ENCODE results near the gene BRCA1.
"Not testable (repeated sequence)": the region's sequence is repeated elsewhere in the genome, so short reads cannot be mapped to it uniquely, and the experiment has no call there.

The BRCA1 gene

GRCh38 chr17:43056051-43056450 is 69.1 kb downstream of the BRCA1 start:
- no peak overlapping the region for H3K4me3 ChIP-seq (ENCODE audit: control insufficient read depth, low read depth, low read length)
- no peak for TF ChIP-seq CTCF (conservative IDR thresholded peaks at IDR 0.05; ENCODE audit: control insufficient read depth, insufficient read depth, low read depth, low read length)
- no peak for DNase-seq (ENCODE audit: low read depth)

GRCh38 chr17:43053008-43053407 is 72.2 kb downstream of the BRCA1 start:
- not testable (repeated sequence) for DNase-seq (ENCODE audit: low read depth); H3K4me3 ChIP-seq (ENCODE audit: control insufficient read depth, low read depth, low read length)

- no peak for DNase-seq (ENCODE audit: low read depth)
- TF ChIP-seq CTCF (conservative IDR thresholded peaks at IDR 0.05; ENCODE audit: control insufficient read depth, insufficient read depth, low read depth, low read length) = no peak
- H3K4me3 ChIP-seq (ENCODE audit: control insufficient read depth, low read depth, low read length) = no peak overlapping the region
Measured at GRCh38 chr17:43051969-43052368, 73.2 kb downstream of the BRCA1 start.

- DNase-seq (ENCODE audit: low read depth) = no peak
- no peak for TF ChIP-seq CTCF (conservative IDR thresholded peaks at IDR 0.05; ENCODE audit: control insufficient read depth, insufficient read depth, low read depth, low read length)
- H3K4me3 ChIP-seq (ENCODE audit: control insufficient read depth, low read depth, low read length) = no peak overlapping the region
Measured at GRCh38 chr17:43044024-43044423, 81.1 kb downstream of the BRCA1 start.

GRCh38 chr17:43043307-43043706 is 81.9 kb downstream of the BRCA1 start:
- no peak overlapping the region for H3K4me3 ChIP-seq (ENCODE audit: control insufficient read depth, low read depth, low read length)
- no peak for DNase-seq (ENCODE audit: low read depth)
- no peak for TF ChIP-seq CTCF (conservative IDR thresholded peaks at IDR 0.05; ENCODE audit: control insufficient read depth, insufficient read depth, low read depth, low read length)

- no peak for DNase-seq (ENCODE audit: low read depth)
- no peak overlapping the region for H3K4me3 ChIP-seq (ENCODE audit: control insufficient read depth, low read depth, low read length)
- TF ChIP-seq CTCF (conservative IDR thresholded peaks at IDR 0.05; ENCODE audit: control insufficient read depth, insufficient read depth, low read depth, low read length) = no peak
Measured at GRCh38 chr17:43042025-43042628, 83.0 kb downstream of the BRCA1 start.

GRCh38 chr17:43040655-43041054 is 84.5 kb downstream of the BRCA1 start:
- no peak for TF ChIP-seq CTCF (conservative IDR thresholded peaks at IDR 0.05; ENCODE audit: control insufficient read depth, insufficient read depth, low read depth, low read length)
- no peak for DNase-seq (ENCODE audit: low read depth)
- H3K4me3 ChIP-seq (ENCODE audit: control insufficient read depth, low read depth, low read length) = no peak overlapping the region

All from fibroblast of mammary gland (primary cell).